Mucosa of rectum (tissue), 2 donors: ENCODE data around the gene MAB21L1.

Experiments
- H3K27ac ChIP-seq, 2 donors: one replicate each; pipeline ENCODE4 v1.7.0; 2013; ENCODE audit warnings: inconsistent platforms in 2 of 2, low read depth in 2 of 2, low read length in 2 of 2
- H3K27me3 ChIP-seq, 2 donors: one replicate each; pipeline ENCODE4 v1.7.0; 2013; ENCODE audit warnings: low read length in 2 of 2; ENCODE audit not compliant: control insufficient read depth in 2 of 2, insufficient read depth in 2 of 2
- H3K36me3 ChIP-seq, 2 donors: one replicate each; pipeline ENCODE4 v1.7.0; 2013; ENCODE audit warnings: low read length in 2 of 2; ENCODE audit not compliant: control insufficient read depth in 2 of 2, insufficient read depth in 2 of 2
- H3K4me1 ChIP-seq, 2 donors: one replicate each; pipeline ENCODE4 v1.7.0; 2013; ENCODE audit warnings: low read length in 2 of 2, mild to moderate bottlenecking in 1 of 2; ENCODE audit not compliant: control insufficient read depth in 2 of 2, insufficient read depth in 2 of 2
- H3K4me3 ChIP-seq, 2 donors: one replicate each; pipeline ENCODE4 v1.7.0; 2013; ENCODE audit warnings: low read length in 2 of 2
- H3K9ac ChIP-seq, 2 donors: one replicate each; pipeline ENCODE4 v1.7.0; 2013; ENCODE audit warnings: low read length in 2 of 2, low read depth in 1 of 2, mild to moderate bottlenecking in 1 of 2
- H3K9me3 ChIP-seq, 2 donors: one replicate each; pipeline ENCODE4 v1.7.0; 2013; ENCODE audit warnings: low read length in 2 of 2; ENCODE audit not compliant: control insufficient read depth in 2 of 2
- donor health status: healthy.
- donor health status: Normal muscosa, but diverticular disease.

MAB21L1 gene

DNA sequence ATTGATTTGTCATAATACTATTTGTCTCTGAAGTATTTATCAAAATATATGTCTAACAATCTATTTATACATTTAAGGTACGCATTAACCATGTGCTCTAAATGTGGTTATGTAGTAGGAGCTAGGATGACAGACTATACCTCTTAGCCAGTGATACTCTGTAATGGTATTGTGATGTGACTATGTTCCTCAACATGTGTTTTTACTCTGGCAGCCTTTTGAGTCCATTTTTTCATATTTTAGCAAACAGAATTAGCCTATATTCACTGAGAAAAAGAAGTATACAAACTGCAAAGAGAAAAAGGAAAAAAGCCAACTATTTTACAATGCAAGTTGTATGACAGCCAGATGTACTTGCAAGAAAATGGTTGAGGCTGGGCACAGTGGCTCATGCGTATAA lies 26.7 kb downstream of the MAB21L1 start:
- H3K9ac ChIP-seq = no peak overlapping the region
- no peak overlapping the region for H3K4me3 ChIP-seq
- no peaks in the 10 kb centered on the region for H3K27me3 ChIP-seq
- H3K27ac ChIP-seq = no peak overlapping the region
- no peaks in the 10 kb centered on the region for H3K9me3 ChIP-seq
- no peaks in the 10 kb centered on the region for H3K36me3 ChIP-seq
- peaks cover 0 to 3% of the 10 kb centered on the region in 2 donors for H3K4me1 ChIP-seq

DNA sequence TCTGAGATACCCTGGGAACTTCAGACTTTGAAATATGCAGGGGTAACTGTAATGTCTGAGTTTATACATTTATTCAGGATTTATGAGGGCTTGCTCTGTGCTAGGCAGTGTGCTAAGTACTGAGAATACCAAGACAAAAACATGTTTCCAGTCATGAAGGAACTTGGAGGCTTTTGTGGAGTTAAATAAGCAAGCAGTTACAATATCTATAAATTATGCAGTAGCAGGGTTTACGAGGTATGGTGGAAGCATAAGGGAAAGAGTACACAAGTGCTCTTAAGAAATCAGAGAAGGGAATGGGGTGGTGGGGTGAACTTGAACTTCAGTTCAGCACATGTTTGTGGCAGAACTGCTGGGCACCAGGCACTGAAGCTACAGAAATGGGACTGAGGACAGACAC lies 28.0 kb downstream of the MAB21L1 start:
- Histone ChIP-seq H3K9ac (no peak overlapping the region), H3K27ac (no peak overlapping the region), H3K4me3 (no peak overlapping the region), H3K36me3 (no peaks in the 10 kb centered on the region), H3K4me1 (peaks cover 0 to 3% of the 10 kb centered on the region in 2 donors), H3K27me3 (no peaks in the 10 kb centered on the region), H3K9me3 (no peaks in the 10 kb centered on the region)
